ENCODE data around the gene MYL12B. TPM values are rescaled to one million over a fixed set of nuclear protein-coding genes. Genes with fewer than 3 reads are reported as not detected.
"Not testable (repeated sequence)": the region's sequence is repeated elsewhere in the genome, so short reads cannot be mapped to it uniquely, and the experiment has no call there.

Gene MYL12B
- total RNA-seq, 4 donors from 2014 or later = 246 to 511 (median 369) TPM

- Histone ChIP-seq H3K4me3 (no peak overlapping the region), H3K9me3 (no peaks in the 10 kb centered on the region), H3K27me3 (no peaks in the 10 kb centered on the region), H3K4me1 (no peaks in the 10 kb centered on the region), H3K36me3 (no peaks in the 10 kb centered on the region), H3K27ac (peak overlapping the region in 1 of 4 donors; percentile 32)
- DNase-seq = peak in 1 of 3 donors; percentile 66
- TF ChIP-seq CTCF (IDR thresholded peaks at IDR 0.05) (no peak), POLR2A (IDR thresholded peaks at IDR 0.05) (no peak)
Measured at GRCh38 chr18:3305354-3305762, 43.4 kb downstream of the MYL12B start.

- Histone ChIP-seq H3K9me3 (no peaks in the 10 kb centered on the region), H3K27ac (peak overlapping the region in 1 of 4 donors; percentile 32)
- no peak for DNase-seq
Measured at GRCh38 chr18:3305933-3306332, 44.0 kb downstream of the MYL12B start.

GRCh38 chr18:3306391-3306790 is 44.5 kb downstream of the MYL12B start:
- Histone ChIP-seq H3K36me3 (no peaks in the 10 kb centered on the region), H3K9me3 (no peaks in the 10 kb centered on the region), H3K27ac (peak overlapping the region in 1 of 4 donors; percentile 32), H3K27me3 (no peaks in the 10 kb centered on the region), H3K4me1 (no peaks in the 10 kb centered on the region), H3K4me3 (no peak overlapping the region)
- DNase-seq = no peak
- no peak for TF ChIP-seq CTCF (IDR thresholded peaks at IDR 0.05)
- TF ChIP-seq POLR2A (IDR thresholded peaks at IDR 0.05) = no peak

More at GRCh38 chr18:3305933-3306332, 44.0 kb downstream of the MYL12B start:
- no peaks in the 10 kb centered on the region for H3K4me1 ChIP-seq
- no peak overlapping the region for H3K4me3 ChIP-seq
- H3K27me3 ChIP-seq = no peaks in the 10 kb centered on the region
- TF ChIP-seq CTCF (IDR thresholded peaks at IDR 0.05) (no peak), POLR2A (IDR thresholded peaks at IDR 0.05) (no peak)
- no peaks in the 10 kb centered on the region for H3K36me3 ChIP-seq

- no peak for DNase-seq
- H3K4me3 ChIP-seq = no peak overlapping the region
- no peaks in the 10 kb centered on the region for H3K4me1 ChIP-seq
- H3K27me3 ChIP-seq = no peaks in the 10 kb centered on the region
- no peak overlapping the region for H3K27ac ChIP-seq
- TF ChIP-seq POLR2A (IDR thresholded peaks at IDR 0.05) (no peak), CTCF (IDR thresholded peaks at IDR 0.05) (no peak)
- no peaks in the 10 kb centered on the region for H3K36me3 ChIP-seq
- no peaks in the 10 kb centered on the region for H3K9me3 ChIP-seq
Measured at GRCh38 chr18:3313685-3314084, 51.8 kb downstream of the MYL12B start.

- not testable (repeated sequence) for H3K36me3 ChIP-seq, H3K27ac ChIP-seq, H3K27me3 ChIP-seq, H3K4me1 ChIP-seq, H3K4me3 ChIP-seq, H3K9me3 ChIP-seq, DNase-seq
Measured at GRCh38 chr18:3315344-3315743, 53.4 kb downstream of the MYL12B start.

- no peaks in the 10 kb centered on the region for H3K36me3 ChIP-seq
- H3K4me3 ChIP-seq = no peak overlapping the region
- no peak overlapping the region for H3K27ac ChIP-seq
- no peaks in the 10 kb centered on the region for H3K9me3 ChIP-seq
- no peak for TF ChIP-seq CTCF (IDR thresholded peaks at IDR 0.05)
- H3K27me3 ChIP-seq = no peaks in the 10 kb centered on the region
- no peak for DNase-seq
- no peaks in the 10 kb centered on the region for H3K4me1 ChIP-seq
Measured at GRCh38 chr18:3319399-3319798, 57.5 kb downstream of the MYL12B start.
